Measurements from ENCODE around the gene TSSK3. TPM values are rescaled to one million over a fixed set of nuclear protein-coding genes. Genes with fewer than 3 reads are reported as not detected.

TSSK3 gene
- total and polyA plus RNA-seq, 2 of the 8 experiments (the other 6 are each of a cell fraction or from before 2014, with no cell fraction given): 1.2 TPM

DNA sequence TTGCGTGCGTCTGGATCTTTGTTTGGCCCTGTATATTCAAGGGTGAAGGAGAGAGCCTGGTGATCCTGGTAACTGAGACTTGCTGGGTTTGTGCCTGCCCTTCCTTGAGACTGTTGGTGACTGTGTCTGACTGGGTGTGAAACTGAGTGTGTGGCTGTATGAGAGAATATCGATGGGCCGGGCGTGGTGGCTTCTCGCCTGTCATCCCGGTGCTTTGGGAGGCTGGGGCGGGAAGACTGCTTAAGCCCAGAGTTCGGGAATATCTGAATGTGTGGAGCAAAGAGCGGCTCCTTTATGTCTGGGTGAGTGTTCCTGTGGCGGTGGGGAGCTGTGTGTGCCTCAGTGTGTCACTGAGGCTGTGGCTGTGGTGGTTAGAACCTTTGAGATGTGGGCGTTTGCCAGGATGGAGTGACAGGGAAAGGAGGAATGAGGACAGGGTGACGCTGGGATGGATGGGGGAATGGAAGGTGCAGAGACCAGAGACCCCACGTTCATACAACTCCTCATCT is 23.6 kb upstream of the TSSK3 start:
- Histone ChIP-seq H3K23ac (ENCODE audit: insufficient read length) (no peak overlapping the region), H2BK12ac (ENCODE audit: low read depth, low read length) (no peak overlapping the region), H3K27ac (ENCODE audit: low read depth, low read length) (no peak overlapping the region), H2AFZ (ENCODE audit: low read length) (no peak overlapping the region), H3K79me2 (ENCODE audit: control insufficient read depth in 1 of 2, insufficient read depth in 2 of 2, low read length in 2 of 2) (peaks cover 4 to 16% of the 10 kb centered on the region in 2 experiments; a peak in 3 of 4 replicates), H2BK15ac (ENCODE audit: low read length) (peak overlapping the region; percentile 55; the same call in 1 of the 2 replicates), H3K56ac (replicated peaks; ENCODE audit: insufficient read length, low read depth, low read length) (no peak overlapping the region), H3K79me1 (ENCODE audit: low read depth, low read length) (peaks cover 2% of the 10 kb centered on the region; the same call in 1 of the 2 replicates), H3K9me3 (ENCODE audit: insufficient read depth in 2 of 2, low read depth in 1 of 2, low read length in 1 of 2) (no peaks in the 10 kb centered on the region), H4K91ac (replicated peaks; ENCODE audit: insufficient read length, low read length) (no peak overlapping the region), H3K4me2 (ENCODE audit: insufficient read depth in 1 of 2, low read depth in 2 of 2, low read length in 2 of 2) (no peak overlapping the region), H3K9ac (replicated peaks in 1 of 4; ENCODE audit: extremely low read depth in 1 of 4, low read depth in 3 of 4, low read length in 3 of 4) (no peak overlapping the region), H4K5ac (ENCODE audit: insufficient read length, low read depth, low read length) (no peak overlapping the region), H3K18ac (ENCODE audit: extremely low read depth, low read length) (no peak overlapping the region), H3K27me3 (replicated peaks in 1 of 4; ENCODE audit: control insufficient read depth in 3 of 4, extremely low read depth in 1 of 4, insufficient read depth in 3 of 4, low read length in 3 of 4) (peaks cover 0 to 7% (median 2%) of the 10 kb centered on the region in 4 experiments; a peak in 4 of 7 replicates), H2BK20ac (ENCODE audit: low read length) (no peak overlapping the region), H3K14ac (ENCODE audit: insufficient read length) (no peak overlapping the region), H4K20me1 (replicated peaks in 1 of 2; ENCODE audit: control insufficient read depth in 1 of 2, insufficient read depth in 2 of 2, low read length in 2 of 2) (peaks cover 2 to 6% of the 10 kb centered on the region in 2 experiments), H4K8ac (ENCODE audit: extremely low read depth, insufficient read depth, low read length) (no peak overlapping the region), H3K4me3 (ENCODE audit: extremely low read depth in 1 of 4, insufficient read depth in 2 of 4, low read depth in 3 of 4, low read length in 4 of 4) (no peak overlapping the region), H3K4me1 (replicated peaks in 1 of 4; ENCODE audit: control insufficient read depth in 3 of 4, insufficient read depth in 4 of 4, low read length in 3 of 4) (peaks cover 0 to 28% (median 19%) of the 10 kb centered on the region in 4 experiments; a peak in 6 of 7 replicates), H3K23me2 (ENCODE audit: low read depth, low read length) (peaks cover 10% of the 10 kb centered on the region; the same call in 1 of the 2 replicates), H2AK5ac (ENCODE audit: low read depth, low read length) (peak overlapping the region; percentile 3; the same call in 1 of the 2 replicates), H3K36me3 (ENCODE audit: control insufficient read depth in 2 of 4, insufficient read depth in 4 of 4, low read length in 3 of 4) (peaks cover 0 to 12% (median 2%) of the 10 kb centered on the region in 4 experiments; a peak in 4 of 8 replicates), H3K4ac (replicated peaks; ENCODE audit: insufficient read length, low read depth, low read length) (peak overlapping the region; percentile 12), H2BK120ac (replicated peaks; ENCODE audit: low read depth, low read length) (no peak overlapping the region), H2BK5ac (ENCODE audit: low read depth, low read length) (no peak overlapping the region)
- 88% methylated on average over 14 of the region's 14 CpGs; no CpG with 5 or more reads in 1 of the 2 experiments for WGBS, 2 experiments (ENCODE audit: extremely low coverage in 1 of 2, insufficient coverage in 1 of 2, insufficient read length in 1 of 2, insufficient replicate concordance in 2 of 2, low coverage in 1 of 2, low lambda C conversion rate in 2 of 2, missing lambda C conversion rate in 1 of 2)
- ChIA-PET POLR2A (ENCODE audit: partially characterized antibody) (interaction anchor here (0.7 to 13.4 kb wide), 3 partner anchors 9 to 91 kb away, joined by 3 to 321 read pairs (median 23); partner anchors contain the start of genes FAM167B and HDAC1), CTCF (ENCODE audit: partially characterized antibody) (interaction anchor here (0.6 kb wide), 1 partner anchor 335 kb away, joined by 3 read pairs; no protein-coding TSS in a partner anchor)
- no peak for DNase-seq (ENCODE audit: low read depth in 1 of 2, low spot score in 2 of 2)
- FAIRE-seq: no peak
- TF ChIP-seq ATF3 (IDR thresholded peaks at IDR 0.05; ENCODE audit: insufficient read depth, low read depth, low read length) (no peak), E2F6 (IDR thresholded peaks at IDR 0.05) (no peak), SIRT6 (IDR thresholded peaks at IDR 0.05; ENCODE audit: low read length) (no peak), KDM1A (IDR thresholded peaks at IDR 0.05; ENCODE audit: borderline replicate concordance, low read length) (no peak), ASH2L (IDR thresholded peaks at IDR 0.05; ENCODE audit: low read length) (no peak), GTF2F1 (IDR thresholded peaks at IDR 0.05; ENCODE audit: borderline replicate concordance, low read depth, low read length) (no peak), SIX5 (IDR thresholded peaks at IDR 0.05; ENCODE audit: low read depth, low read length) (no peak), FOSL1 (IDR thresholded peaks at IDR 0.05; ENCODE audit: insufficient read depth, low read depth, low read length) (no peak), TCF12 (IDR thresholded peaks at IDR 0.05; ENCODE audit: low read depth, low read length) (no peak), SP2 (IDR thresholded peaks at IDR 0.05; ENCODE audit: low read length) (no peak), CHD2 (IDR thresholded peaks at IDR 0.05; ENCODE audit: low read length) (no peak), BCL11A (IDR thresholded peaks at IDR 0.05; ENCODE audit: low read depth in 2 of 2, low read length in 2 of 2) (no peak), TAF7 (optimal IDR thresholded peaks at IDR 0.05; ENCODE audit: borderline replicate concordance, low read depth, low read length) (no peak)

Data from H1 (cell line).